Ovary (tissue), 9 donors: ENCODE data around the gene GDF7. TPM values are rescaled to one million over a fixed set of nuclear protein-coding genes. Genes with fewer than 3 reads are reported as not detected.
A peak's percentile ranks its signal among the peaks of the same experiment; 100 is the strongest.

Experiments used
- DNase-seq, 5 donors: peaks; one replicate each; pipeline ENCODE4 v3.0.0-alpha.2; 2019 to 2020
- H3K27ac ChIP-seq, 2 donors: fragments of 200-600 bp; one replicate each; pipeline versions ENCODE4 v1.5.1 to v1.8.0; 2019 to 2022
- H3K27me3 ChIP-seq: fragments of 200-600 bp; one replicate; pipeline ENCODE4 v1.8.0; 2022
- H3K36me3 ChIP-seq: fragments of 200-600 bp; sonication (generic); one replicate; pipeline ENCODE4 v1.5.1; 2019
- H3K4me1 ChIP-seq: one replicate; pipeline ENCODE4 v1.8.1; 2013; ENCODE audit warnings: mild to moderate bottlenecking, moderate library complexity; ENCODE audit not compliant: insufficient read depth
- H3K4me3 ChIP-seq: fragments of 200-600 bp; sonication (generic); one replicate; pipeline ENCODE4 v1.5.1; 2017
- H3K9me3 ChIP-seq, 2 donors: fragments of 200-600 bp in 1 of 2; sonication (generic) in 1 of 2; one replicate each; pipeline versions ENCODE4 v1.5.1 to v1.8.1; 2013 to 2019; ENCODE audit warnings: mild to moderate bottlenecking in 1 of 2, moderate library complexity in 1 of 2
- EP300 ChIP-seq: sonication (generic); formaldehyde crosslinking; IDR thresholded peaks from one replicate; pipeline ENCODE4 v1.6.1; 2017; ENCODE audit warnings: antibody characterized with exemption
- POLR2A ChIP-seq: fragments of 450-650 bp; IDR thresholded peaks from one replicate; pipeline ENCODE4 v1.6.1; 2017; ENCODE audit warnings: antibody characterized with exemption, mild to moderate bottlenecking, moderate library complexity
- WGBS, 3 donors: extraction: QIAGEN DNeasy Blood & Tissue Kit in 1 of 3; methylation state at CpG; one replicate each; pipeline versions ENCODE4 v1.1.5 to v1.1.7; 2013 to 2017; 5-methylcytosine and 5-hydroxymethylcytosine counted together
- intact Hi-C, 4 donors: fragments of 100-400 bp; cut with DNase I; formaldehyde crosslinking; loops; one replicate each; pipeline versions ENCODE4 v1.11.0 to v1.15.1; 2022 to 2023
- polyA plus RNA-seq, 2 donors: library from polyadenylated mRNA; stranded (reverse); fragments of 200-250 nt in 1 of 2; fragments of 350-450 nt in 1 of 2; fragmentation: Illumina TruSeq in 1 of 2; extraction: RNeasy Lipid Tissue Mini Kit (QIAGEN cat#74804) in 1 of 2; gene quantifications; one replicate each; pipeline ENCODE4 v1.2.3, GENCODE V29; 2013 to 2014
- total RNA-seq, 7 donors: library from RNA; depleted of rRNA in 2 of 7; stranded (reverse); fragments of >200 nt in 2 of 7; fragmentation: NEBNext Ultra II Directional in 3 of 7; extraction: Animal tissue kit (Norgen Biotek cat#: 25700) in 3 of 7; gene quantifications; one replicate each; pipeline versions ENCODE4 v1.1.0 to v1.2.4, GENCODE V29; 2016 to 2023
- TF ChIP-seq, protein P1 (sequence below), 3 donors: fragments of 450-650 bp in 2 of 3; fragments of 200-600 bp in 1 of 3; IDR thresholded peaks; one replicate each; pipeline versions ENCODE4 v1.5.1 to v1.8.0; 2016 to 2022; ENCODE audit warnings: antibody characterized with exemption in 3 of 3, mild to moderate bottlenecking in 1 of 3
- donor health status: DM: no; HTN: no; CAD: no; lungs with moderate emphysema.
- donor health status: DM: no; HTN: no; CAD: no.
- donor health status: Bipolar disorder and iron deficiency.
- donor health status: DM: yes; HTN: yes; CAD: no.
- donor health status: DM: no; HTN: no; CAD: no.
- donor health status: DM: yes; HTN: yes; CAD: no.

Gene GDF7
- total and polyA plus RNA-seq, 9 donors = 0.11 to 1.7 (median 0.48) TPM

DNA sequence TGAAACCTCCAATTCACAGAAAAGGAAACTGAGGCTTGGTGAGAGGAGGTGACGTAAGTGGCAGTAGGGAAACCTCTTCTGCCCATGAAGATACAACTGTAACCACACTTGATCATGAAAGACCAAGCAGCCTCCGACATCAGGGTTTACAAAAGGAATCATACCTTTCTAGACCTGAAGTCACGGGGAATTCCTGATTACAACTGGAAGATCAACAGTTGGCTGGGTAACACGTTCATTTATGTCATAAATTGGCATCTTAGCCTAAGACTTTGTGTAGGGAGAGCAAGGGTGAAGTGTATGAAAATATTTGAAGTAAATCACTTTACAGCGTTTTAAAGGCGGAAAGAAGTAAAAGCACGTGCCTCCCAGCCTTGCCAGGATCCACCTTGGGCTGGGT lies 17.0 kb upstream of the GDF7 start:
- no peak for DNase-seq
- no peaks in the 10 kb centered on the region for H3K9me3 ChIP-seq
- peak overlapping the region; percentile 100 for H3K4me3 ChIP-seq
- peaks cover 10% of the 10 kb centered on the region for H3K4me1 ChIP-seq
- 44 to 53% (median 45%) methylated on average over 7 of the region's 7 CpGs for WGBS, 3 donors
- TF ChIP-seq, protein P1, sequence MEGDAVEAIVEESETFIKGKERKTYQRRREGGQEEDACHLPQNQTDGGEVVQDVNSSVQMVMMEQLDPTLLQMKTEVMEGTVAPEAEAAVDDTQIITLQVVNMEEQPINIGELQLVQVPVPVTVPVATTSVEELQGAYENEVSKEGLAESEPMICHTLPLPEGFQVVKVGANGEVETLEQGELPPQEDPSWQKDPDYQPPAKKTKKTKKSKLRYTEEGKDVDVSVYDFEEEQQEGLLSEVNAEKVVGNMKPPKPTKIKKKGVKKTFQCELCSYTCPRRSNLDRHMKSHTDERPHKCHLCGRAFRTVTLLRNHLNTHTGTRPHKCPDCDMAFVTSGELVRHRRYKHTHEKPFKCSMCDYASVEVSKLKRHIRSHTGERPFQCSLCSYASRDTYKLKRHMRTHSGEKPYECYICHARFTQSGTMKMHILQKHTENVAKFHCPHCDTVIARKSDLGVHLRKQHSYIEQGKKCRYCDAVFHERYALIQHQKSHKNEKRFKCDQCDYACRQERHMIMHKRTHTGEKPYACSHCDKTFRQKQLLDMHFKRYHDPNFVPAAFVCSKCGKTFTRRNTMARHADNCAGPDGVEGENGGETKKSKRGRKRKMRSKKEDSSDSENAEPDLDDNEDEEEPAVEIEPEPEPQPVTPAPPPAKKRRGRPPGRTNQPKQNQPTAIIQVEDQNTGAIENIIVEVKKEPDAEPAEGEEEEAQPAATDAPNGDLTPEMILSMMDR (IDR thresholded peaks at IDR 0.05) = no peak
- TF ChIP-seq EP300 (no peak), POLR2A (no peak)
- H3K36me3 ChIP-seq = no peaks in the 10 kb centered on the region
- intact Hi-C loops = no loop called here
- H3K27me3 ChIP-seq = no peaks in the 10 kb centered on the region
- H3K27ac ChIP-seq = peak overlapping the region in 1 of 2 donors; percentile 65

DNA sequence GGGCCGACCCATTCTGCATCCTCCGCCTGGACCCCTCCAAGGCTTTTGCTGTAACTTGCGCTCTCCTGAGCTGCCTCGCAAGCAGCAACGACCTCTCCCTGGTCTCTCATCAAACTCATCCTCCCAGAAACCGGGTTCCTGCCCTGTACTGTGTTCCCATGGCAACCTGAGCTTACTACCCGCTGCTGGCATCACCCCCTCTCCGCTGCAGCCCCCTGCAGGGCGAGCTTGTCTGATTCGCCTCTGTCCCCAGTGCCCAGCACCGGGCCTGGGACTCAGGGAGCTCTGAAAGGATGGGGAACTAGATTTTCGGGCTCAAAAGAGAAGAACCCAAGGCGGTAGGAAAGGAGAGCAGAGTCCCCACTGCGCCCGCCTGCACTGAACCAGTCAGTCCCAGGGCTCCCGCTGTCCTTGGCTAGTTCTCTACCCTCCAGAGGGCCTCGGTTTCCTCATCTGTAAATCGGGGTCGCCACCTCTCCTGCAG lies 16.5 kb upstream of the GDF7 start:
- DNase-seq = peak in 1 of 5 donors; percentile 44
- intact Hi-C loops = no loop called here
- H3K4me3 ChIP-seq = peak overlapping the region; percentile 100
- peak overlapping the region; percentile 52 to 65 for H3K27ac ChIP-seq
- H3K36me3 ChIP-seq = no peaks in the 10 kb centered on the region
- H3K4me1 ChIP-seq = peaks cover 10% of the 10 kb centered on the region
- TF ChIP-seq POLR2A = no peak
- 6% methylated on average over 19 of the region's 19 CpGs for WGBS, 3 donors
- no peaks in the 10 kb centered on the region for H3K9me3 ChIP-seq
- H3K27me3 ChIP-seq = no peaks in the 10 kb centered on the region

DNA sequence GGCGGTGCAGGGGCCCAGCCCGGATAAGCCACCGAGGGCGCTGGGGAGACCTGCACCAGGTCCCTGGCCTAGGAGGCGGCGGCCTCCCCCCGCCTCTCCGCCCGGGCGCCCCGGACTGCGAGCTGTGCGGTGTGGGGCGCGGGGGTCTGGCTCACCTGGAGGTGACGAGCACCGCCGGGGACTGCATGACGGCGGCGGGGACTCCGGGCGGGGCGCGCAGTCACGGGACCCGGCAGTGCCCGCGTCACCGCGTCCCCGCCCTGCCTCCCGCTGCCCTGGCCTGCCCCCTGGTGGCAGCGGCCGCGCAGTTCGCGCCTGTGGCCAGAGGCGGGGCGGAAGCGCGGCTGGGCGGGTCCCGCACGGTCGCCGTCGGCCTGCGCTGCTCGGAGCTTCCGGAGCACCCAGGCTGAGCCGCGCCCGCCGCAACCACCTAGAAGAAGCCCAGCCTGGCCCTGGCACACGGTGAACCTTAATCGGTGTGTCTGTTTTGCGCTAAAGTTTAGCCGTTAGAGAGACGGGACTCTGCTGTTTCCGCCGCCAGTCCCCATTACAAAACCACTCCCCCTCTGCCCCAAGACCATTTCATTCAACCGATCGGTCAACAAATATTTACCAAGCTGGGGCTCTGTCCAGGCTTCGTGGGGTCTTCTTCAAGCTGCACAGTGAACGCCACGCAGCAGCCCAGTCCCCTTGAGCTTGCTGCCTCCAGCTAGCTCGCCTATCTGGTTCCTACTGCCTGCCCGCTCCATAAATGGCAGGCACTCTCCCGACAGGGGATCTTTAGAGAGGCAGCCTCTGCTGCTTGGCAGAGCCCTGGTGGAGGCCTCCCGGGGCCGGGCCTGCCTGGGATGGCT lies 15.8 kb upstream of the GDF7 start, which contains the start of gene HS1BP3:
HS1BP3 (minus strand) TSS at position 222 of the 854 bp plus-strand sequence; CDS start at position 187, 35 bp downstream.
- H3K27me3 ChIP-seq = no peaks in the 10 kb centered on the region
- peak within 1 kb of the TSS; percentile 52 to 65 for H3K27ac ChIP-seq
- H3K4me1 ChIP-seq = peaks cover 10% of the 10 kb centered on the region
- TF ChIP-seq, protein P1 (IDR thresholded peaks at IDR 0.05) = peak; percentile 90 to 100 (median 99)
- no peak for TF ChIP-seq EP300
- peak; percentile 83 for TF ChIP-seq POLR2A
- intact Hi-C loops = no loop called here
- no peaks in the 10 kb centered on the region for H3K9me3 ChIP-seq
- H3K4me3 ChIP-seq = peak within 1 kb of the TSS; percentile 100
- no peaks in the 10 kb centered on the region for H3K36me3 ChIP-seq
- peak; percentile 77 to 91 (median 85) for DNase-seq
- WGBS, 3 donors = 0 to 1% (median 1%) methylated on average over 52 to 72 of the region's 72 CpGs

DNA sequence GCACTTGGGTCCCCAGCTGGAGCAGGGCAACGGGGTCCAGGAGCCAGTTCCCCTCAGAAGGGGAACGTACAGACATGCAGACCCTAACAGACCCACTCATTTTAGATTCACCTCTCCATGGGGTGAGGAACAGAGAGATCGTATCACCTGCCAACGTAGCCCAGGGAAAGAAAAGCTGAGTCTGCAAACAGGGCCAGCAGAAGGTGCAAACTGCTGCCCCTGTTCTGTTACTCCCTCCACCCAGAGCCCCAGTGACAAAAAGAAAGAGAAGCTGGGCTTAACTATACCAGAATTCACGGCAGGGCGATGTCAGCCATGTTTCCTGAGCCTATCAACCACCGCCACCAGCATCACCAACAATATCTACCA lies 15.2 kb upstream of the GDF7 start:
- Histone ChIP-seq H3K4me3 (peak overlapping the region; percentile 100), H3K27ac (no peak overlapping the region), H3K9me3 (no peaks in the 10 kb centered on the region), H3K4me1 (peaks cover 10% of the 10 kb centered on the region), H3K36me3 (no peaks in the 10 kb centered on the region), H3K27me3 (no peaks in the 10 kb centered on the region)
- WGBS, 3 donors = 61 to 72% (median 62%) methylated on average over 7 of the region's 7 CpGs
- DNase-seq = no peak
- intact Hi-C loops = no loop called here
- TF ChIP-seq, protein P1 (IDR thresholded peaks at IDR 0.05) = no peak
- TF ChIP-seq POLR2A (no peak), EP300 (no peak)

DNA sequence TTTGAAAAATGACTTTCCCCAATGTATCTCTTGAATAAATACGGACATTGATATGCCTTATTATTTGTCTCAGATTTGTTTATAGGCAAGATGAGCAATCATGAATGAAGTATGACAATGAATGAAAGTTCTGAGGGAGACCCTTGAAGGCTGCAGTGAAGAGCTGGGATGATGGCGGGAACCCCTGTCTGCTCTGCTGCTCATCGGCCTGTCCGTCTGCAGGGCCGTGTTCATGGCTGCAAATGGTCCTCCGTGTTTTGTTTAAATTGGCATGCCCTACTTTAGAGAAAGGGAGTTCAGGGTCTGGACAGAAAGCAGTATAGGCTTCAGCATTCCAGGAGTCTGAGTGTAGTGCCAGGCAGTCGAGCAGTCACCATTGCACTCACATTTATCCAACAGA lies 14.8 kb upstream of the GDF7 start:
- Histone ChIP-seq H3K27ac (no peak overlapping the region), H3K27me3 (no peaks in the 10 kb centered on the region), H3K4me3 (no peak overlapping the region), H3K36me3 (no peaks in the 10 kb centered on the region), H3K4me1 (peaks cover 10% of the 10 kb centered on the region), H3K9me3 (no peaks in the 10 kb centered on the region)
- intact Hi-C loops = no loop called here
- TF ChIP-seq, protein P1 (IDR thresholded peaks at IDR 0.05) = no peak
- 87 to 89% (median 88%) methylated on average over 7 of the region's 7 CpGs for WGBS, 3 donors
- no peak for DNase-seq
